Ishikawa (cell line): ENCODE results near the gene RNASEH1.

Experiments
- CEBPB ChIP-seq: IDR thresholded peaks from 2 replicates; pipeline ENCODE4 v1.6.1; 2012
- CREB1 ChIP-seq: IDR thresholded peaks from 2 replicates; pipeline ENCODE4 v1.6.1; 2012; ENCODE audit warnings: low read depth
- EGR1 ChIP-seq: IDR thresholded peaks from 2 replicates; pipeline ENCODE4 v1.6.1; 2012
- EP300 ChIP-seq: IDR thresholded peaks from 2 replicates; pipeline ENCODE4 v1.6.1; 2012; ENCODE audit warnings: borderline replicate concordance
- FOXM1 ChIP-seq: IDR thresholded peaks from 2 replicates; pipeline ENCODE4 v1.6.1; 2012; ENCODE audit warnings: low read depth, borderline replicate concordance
- NFIC ChIP-seq: IDR thresholded peaks from 2 replicates; pipeline ENCODE4 v1.6.1; 2012
- RAD21 ChIP-seq: IDR thresholded peaks from 2 replicates; pipeline ENCODE4 v1.6.1; 2012; ENCODE audit warnings: low read depth
- TAF1 ChIP-seq: IDR thresholded peaks from 2 replicates; pipeline ENCODE4 v1.6.1; 2012; ENCODE audit warnings: low read depth, mild to moderate bottlenecking
- TCF12 ChIP-seq: IDR thresholded peaks from 2 replicates; pipeline ENCODE4 v1.6.1; 2012; ENCODE audit warnings: low read depth
- TEAD4 ChIP-seq: IDR thresholded peaks from 2 replicates; pipeline ENCODE4 v1.6.1; 2012
- YY1 ChIP-seq: IDR thresholded peaks from 2 replicates; pipeline ENCODE4 v1.6.1; 2012; ENCODE audit warnings: low read depth
- ZBTB7A ChIP-seq: IDR thresholded peaks from 2 replicates; pipeline ENCODE4 v1.6.1; 2012; ENCODE audit warnings: low read depth
- TF ChIP-seq, protein P1 (sequence below): IDR thresholded peaks from 2 replicates; pipeline ENCODE4 v1.6.1; 2012; ENCODE audit warnings: low read depth, mild to moderate bottlenecking
- TF ChIP-seq, protein P2 (sequence below): IDR thresholded peaks from 2 replicates; pipeline ENCODE4 v1.6.1; 2012
- TF ChIP-seq, protein P3 (sequence below): IDR thresholded peaks from 2 replicates; pipeline ENCODE4 v1.6.1; 2012

The RNASEH1 gene, protein sequence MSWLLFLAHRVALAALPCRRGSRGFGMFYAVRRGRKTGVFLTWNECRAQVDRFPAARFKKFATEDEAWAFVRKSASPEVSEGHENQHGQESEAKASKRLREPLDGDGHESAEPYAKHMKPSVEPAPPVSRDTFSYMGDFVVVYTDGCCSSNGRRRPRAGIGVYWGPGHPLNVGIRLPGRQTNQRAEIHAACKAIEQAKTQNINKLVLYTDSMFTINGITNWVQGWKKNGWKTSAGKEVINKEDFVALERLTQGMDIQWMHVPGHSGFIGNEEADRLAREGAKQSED

DNA sequence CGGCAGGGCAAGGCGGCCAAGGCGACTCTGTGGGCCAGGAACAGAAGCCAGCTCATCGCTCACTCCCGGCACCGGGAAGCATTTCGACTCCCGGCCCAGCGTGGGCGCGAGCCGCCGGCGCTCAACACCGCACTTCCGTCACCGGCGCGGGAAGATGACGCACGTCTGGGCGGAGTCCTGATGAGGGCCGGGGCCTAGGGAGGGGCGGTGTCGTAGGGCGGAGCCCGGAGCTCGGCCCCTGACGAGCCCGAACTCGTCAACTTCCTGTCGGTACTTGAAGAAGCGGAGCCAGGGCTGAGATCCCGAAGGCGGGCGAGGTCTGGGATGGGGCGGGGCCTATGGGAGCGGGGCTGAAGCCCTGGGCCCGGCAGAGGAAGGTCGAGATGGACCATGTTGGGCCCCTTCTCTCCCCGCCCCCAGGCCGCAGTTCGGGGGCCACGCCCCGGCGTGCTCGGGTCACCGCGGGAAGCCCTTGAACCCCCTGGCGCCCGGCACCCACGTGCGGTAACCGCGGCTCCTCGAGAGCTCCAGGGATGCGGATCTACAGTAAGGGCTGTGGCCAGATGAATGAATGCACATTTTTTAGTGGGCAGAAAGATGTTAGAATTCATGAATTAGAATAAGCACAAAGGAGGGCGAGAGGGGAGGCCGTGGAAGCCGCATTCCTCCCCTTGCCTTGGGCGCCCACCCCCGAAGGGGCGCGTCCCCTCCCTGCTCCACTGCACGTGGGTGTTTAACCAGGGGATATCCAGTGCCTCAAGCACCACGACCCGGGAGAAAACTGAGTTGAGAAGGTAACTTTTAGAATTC is at the start of gene RNASEH1:
Gene RNASEH1 (minus strand): TSS at position 129 of the 810 bp plus-strand sequence. CDS start 73 bp downstream, at position 56.
- no peak for TF ChIP-seq FOXM1
- no peak for TF ChIP-seq TEAD4
- TF ChIP-seq CEBPB = no peak
- TF ChIP-seq, protein P1, sequence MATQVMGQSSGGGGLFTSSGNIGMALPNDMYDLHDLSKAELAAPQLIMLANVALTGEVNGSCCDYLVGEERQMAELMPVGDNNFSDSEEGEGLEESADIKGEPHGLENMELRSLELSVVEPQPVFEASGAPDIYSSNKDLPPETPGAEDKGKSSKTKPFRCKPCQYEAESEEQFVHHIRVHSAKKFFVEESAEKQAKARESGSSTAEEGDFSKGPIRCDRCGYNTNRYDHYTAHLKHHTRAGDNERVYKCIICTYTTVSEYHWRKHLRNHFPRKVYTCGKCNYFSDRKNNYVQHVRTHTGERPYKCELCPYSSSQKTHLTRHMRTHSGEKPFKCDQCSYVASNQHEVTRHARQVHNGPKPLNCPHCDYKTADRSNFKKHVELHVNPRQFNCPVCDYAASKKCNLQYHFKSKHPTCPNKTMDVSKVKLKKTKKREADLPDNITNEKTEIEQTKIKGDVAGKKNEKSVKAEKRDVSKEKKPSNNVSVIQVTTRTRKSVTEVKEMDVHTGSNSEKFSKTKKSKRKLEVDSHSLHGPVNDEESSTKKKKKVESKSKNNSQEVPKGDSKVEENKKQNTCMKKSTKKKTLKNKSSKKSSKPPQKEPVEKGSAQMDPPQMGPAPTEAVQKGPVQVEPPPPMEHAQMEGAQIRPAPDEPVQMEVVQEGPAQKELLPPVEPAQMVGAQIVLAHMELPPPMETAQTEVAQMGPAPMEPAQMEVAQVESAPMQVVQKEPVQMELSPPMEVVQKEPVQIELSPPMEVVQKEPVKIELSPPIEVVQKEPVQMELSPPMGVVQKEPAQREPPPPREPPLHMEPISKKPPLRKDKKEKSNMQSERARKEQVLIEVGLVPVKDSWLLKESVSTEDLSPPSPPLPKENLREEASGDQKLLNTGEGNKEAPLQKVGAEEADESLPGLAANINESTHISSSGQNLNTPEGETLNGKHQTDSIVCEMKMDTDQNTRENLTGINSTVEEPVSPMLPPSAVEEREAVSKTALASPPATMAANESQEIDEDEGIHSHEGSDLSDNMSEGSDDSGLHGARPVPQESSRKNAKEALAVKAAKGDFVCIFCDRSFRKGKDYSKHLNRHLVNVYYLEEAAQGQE = no peak
- TF ChIP-seq TCF12 = peak; percentile 72
- TF ChIP-seq CREB1 = peak; percentile 97
- TF ChIP-seq, protein P2, sequence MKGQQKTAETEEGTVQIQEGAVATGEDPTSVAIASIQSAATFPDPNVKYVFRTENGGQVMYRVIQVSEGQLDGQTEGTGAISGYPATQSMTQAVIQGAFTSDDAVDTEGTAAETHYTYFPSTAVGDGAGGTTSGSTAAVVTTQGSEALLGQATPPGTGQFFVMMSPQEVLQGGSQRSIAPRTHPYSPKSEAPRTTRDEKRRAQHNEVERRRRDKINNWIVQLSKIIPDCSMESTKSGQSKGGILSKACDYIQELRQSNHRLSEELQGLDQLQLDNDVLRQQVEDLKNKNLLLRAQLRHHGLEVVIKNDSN = peak; percentile 11; the same call in 1 of the 2 replicates
- 0 out of 2 replicates have a peak, but pooled peaks have one; percentile 5 for TF ChIP-seq NFIC
- TF ChIP-seq RAD21 = no peak
- peak; percentile 72 for TF ChIP-seq ZBTB7A
- peak; percentile 84 for TF ChIP-seq TAF1
- TF ChIP-seq YY1 = no peak; the same call in 1 of the 2 replicates
- peak; percentile 92 for TF ChIP-seq EGR1
- no peak for TF ChIP-seq EP300
- TF ChIP-seq, protein P3, sequence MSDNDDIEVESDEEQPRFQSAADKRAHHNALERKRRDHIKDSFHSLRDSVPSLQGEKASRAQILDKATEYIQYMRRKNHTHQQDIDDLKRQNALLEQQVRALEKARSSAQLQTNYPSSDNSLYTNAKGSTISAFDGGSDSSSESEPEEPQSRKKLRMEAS = peak; percentile 95

DNA sequence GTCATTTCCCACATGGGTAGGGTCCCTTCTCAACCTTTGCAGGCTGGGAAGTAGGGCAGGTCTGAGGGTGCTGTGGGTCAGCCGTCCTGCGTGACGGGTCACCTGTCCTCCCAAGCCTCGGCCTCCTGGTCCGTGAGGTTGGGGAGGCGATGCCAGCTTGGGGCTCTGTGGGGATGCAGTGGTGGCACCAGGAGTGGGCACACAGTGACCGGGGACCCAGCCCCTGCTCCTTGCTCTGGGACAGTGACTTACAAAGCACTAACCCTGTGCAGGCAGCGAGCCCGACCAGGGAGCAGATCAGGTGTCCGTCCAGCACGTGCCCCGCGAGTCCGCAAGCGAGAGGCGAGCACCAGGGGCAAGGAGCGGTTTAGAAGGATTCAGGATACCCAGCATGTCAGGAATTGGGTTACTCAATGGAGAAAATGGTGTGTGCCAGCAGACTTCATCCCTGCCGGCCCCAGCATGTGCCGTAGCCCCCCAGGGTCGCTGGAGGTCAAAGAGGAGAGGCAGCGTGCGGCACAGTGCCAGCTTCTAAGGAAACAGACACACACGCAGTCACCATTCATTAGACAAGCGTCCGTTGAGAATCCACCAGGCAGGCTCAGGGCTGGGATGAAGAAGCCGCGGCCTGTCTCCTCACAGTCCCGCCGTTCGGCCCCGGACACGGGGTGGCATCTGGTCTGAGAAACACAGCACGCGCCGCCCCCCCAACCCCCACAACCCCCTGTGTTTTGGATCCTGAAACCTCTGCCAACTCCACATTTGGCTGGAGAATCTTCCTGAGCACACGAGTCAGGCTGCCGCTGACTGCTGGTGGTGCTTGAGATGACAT is 48.5 kb upstream of the RNASEH1 start:
- TF ChIP-seq RAD21 (no peak), NFIC (no peak)

DNA sequence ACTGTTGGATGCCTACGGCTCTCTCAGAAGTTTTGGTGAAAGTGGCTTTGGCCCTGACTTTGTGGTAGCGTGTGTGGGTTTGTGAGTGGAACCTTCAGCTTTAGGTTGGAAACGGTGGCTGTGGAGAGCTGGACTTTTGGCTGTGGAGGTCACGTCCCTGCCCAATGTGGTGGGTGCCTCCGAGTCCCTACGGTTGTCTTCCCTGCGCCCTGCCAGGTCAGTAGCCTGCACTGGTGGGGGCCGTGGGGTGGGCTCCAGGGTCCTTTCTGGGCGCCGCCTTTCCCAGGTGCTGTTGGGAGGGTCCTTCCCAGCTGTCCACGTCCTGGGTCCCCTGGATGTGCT is 47.9 kb upstream of the RNASEH1 start:
- TF ChIP-seq TAF1 (no peak), EGR1 (no peak), TEAD4 (no peak), EP300 (no peak), CREB1 (no peak), NFIC (no peak), YY1 (no peak), FOXM1 (no peak), CEBPB (no peak), TCF12 (no peak), RAD21 (no peak)
- TF ChIP-seq, protein P1 = no peak
- TF ChIP-seq, protein P2 = no peak

DNA sequence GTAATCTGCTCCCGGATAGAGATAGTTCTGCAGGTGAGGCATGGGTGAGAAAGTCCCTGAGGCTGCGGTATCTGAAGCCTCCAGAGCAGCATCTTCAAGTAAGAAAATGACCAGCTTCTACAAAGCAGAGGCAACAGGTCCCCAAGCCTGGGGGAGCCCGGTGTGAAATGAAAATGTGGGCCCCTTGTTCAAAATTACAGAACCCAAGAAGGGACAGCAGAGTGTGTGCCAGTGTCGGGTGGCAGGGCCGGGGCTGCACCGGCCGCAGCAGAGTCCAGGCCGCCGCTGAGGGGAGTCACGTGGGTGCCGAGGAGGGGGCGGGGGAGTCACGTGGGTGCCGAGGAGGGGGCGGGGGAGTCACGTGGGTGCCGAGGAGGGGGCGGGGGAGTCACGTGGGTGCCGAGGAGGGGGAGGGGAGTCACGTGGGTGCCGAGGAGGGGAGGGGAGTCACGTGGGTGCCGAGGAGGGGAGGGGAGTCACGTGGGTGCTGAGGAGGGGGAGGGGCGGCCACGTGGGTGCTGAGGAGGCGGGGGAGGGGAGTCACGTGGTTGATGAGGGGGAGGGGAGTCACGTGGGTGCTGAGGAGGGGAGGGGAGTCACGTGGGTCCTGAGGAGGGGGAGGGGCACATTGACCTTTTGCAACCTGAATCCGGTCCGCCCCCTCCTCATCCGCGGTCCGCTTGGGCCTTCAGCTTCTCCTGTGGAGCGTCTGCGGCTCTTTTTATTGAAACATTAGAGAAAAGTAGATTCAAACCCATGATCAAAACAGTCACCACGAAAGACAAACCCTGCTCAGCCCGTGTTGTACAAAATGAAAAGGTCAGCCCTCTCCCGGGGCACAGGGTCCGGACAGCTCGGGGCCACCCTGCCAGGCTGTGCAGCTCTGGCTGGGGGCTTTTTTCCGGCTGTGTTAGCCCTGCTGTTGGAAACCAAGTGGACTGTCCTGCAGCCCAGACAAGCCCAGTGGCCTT is 47.1 kb upstream of the RNASEH1 start:
- TF ChIP-seq, protein P2 = peak; percentile 93
- peak; percentile 62; the same call in 1 of the 2 replicates for TF ChIP-seq TAF1
- TF ChIP-seq YY1 = no peak
- TF ChIP-seq EGR1 = peak; percentile 42
- TF ChIP-seq, protein P3 = peak; percentile 87
- TF ChIP-seq CREB1 = no peak
- no peak for TF ChIP-seq NFIC
- TF ChIP-seq, protein P1 = no peak
- TF ChIP-seq ZBTB7A = no peak; the same call in 1 of the 2 replicates
- no peak for TF ChIP-seq FOXM1
